B cell (primary cell): ENCODE results near the gene PKM. TPM values are rescaled to one million over a fixed set of nuclear protein-coding genes. Genes with fewer than 3 reads are reported as not detected.

Experiments
- ATAC-seq: fragments of 200-7000 bp; cut with Tn5 transposase; one replicate; pipeline ENCODE4 v1.10.0; 2021; ENCODE audit warnings: low read depth, mild to moderate bottlenecking, moderate number of reproducible peaks, moderate library complexity
- CTCF ChIA-PET: fragments of 350-600 bp; sonication (Branson Sonifier 250); formaldehyde crosslinking; loops from one replicate; lab custom pipeline; 2021; ENCODE audit warnings: antibody characterized with exemption, inconsistent platforms; lab: Charles Lee
- POLR2A ChIA-PET: fragments of 350-600 bp; sonication (Branson Sonifier 250); formaldehyde crosslinking; loops from one replicate; lab custom pipeline; 2021; ENCODE audit warnings: antibody characterized with exemption; lab: Charles Lee
- DNase-seq: peaks from one replicate; pipeline ENCODE4 v3.0.0; 2013
- H2AFZ ChIP-seq: 2 replicates; pipeline ENCODE4 v1.6.1; 2012; ENCODE audit warnings: mild to moderate bottlenecking, low read depth, low read length; ENCODE audit not compliant: insufficient read depth, poor library complexity, severe bottlenecking
- H3K27ac ChIP-seq, 2 donors: 1 replicate in 1 of 2; 2 replicates in 1 of 2; pipeline ENCODE4 v1.5.1; 2012 to 2013; ENCODE audit warnings: low read length in 2 of 2, mild to moderate bottlenecking in 2 of 2, moderate library complexity in 1 of 2
- H3K27me3 ChIP-seq, 4 experiments: fragments of 200-600 bp in 1 of 4; sonication (generic) in 1 of 4; replicated peaks in 1 of 4; 1 replicate in 2 of 4; 2 replicates in 2 of 4; pipeline versions ENCODE4 v1.6.1 to v1.7.0; 2013 to 2016; ENCODE audit warnings: low read length in 3 of 4, mild to moderate bottlenecking in 2 of 4, mixed read lengths in 1 of 4, moderate library complexity in 1 of 4; ENCODE audit not compliant: insufficient read depth in 4 of 4, control insufficient read depth in 3 of 4; ENCODE audit errors: control extremely low read depth in 1 of 4
- H3K36me3 ChIP-seq, 2 experiments: replicated peaks in 1 of 2; 1 replicate in 1 of 2; 2 replicates in 1 of 2; pipeline versions ENCODE4 v1.6.1 to v1.7.1; 2013; ENCODE audit warnings: low read length in 1 of 2; ENCODE audit not compliant: insufficient read depth in 2 of 2, control insufficient read depth in 1 of 2; ENCODE audit errors: control extremely low read depth in 1 of 2, extremely low read depth in 1 of 2
- H3K4me1 ChIP-seq, 2 donors: fragments of 200-600 bp in 1 of 2; sonication (generic) in 1 of 2; 1 replicate in 1 of 2; 2 replicates in 1 of 2; pipeline versions ENCODE4 v1.5.1 to v1.6.1; 2013 to 2017; ENCODE audit warnings: low read length in 2 of 2; ENCODE audit not compliant: control insufficient read depth in 2 of 2, insufficient read depth in 2 of 2
- H3K4me2 ChIP-seq: replicated peaks from 2 replicates; pipeline ENCODE3; 2012; ENCODE audit warnings: mild to moderate bottlenecking, low read depth, low read length; ENCODE audit not compliant: poor library complexity, severe bottlenecking
- H3K4me3 ChIP-seq, 5 experiments: fragments of 200-600 bp in 1 of 5; sonication (generic) in 1 of 5; 1 replicate in 3 of 5; 2 replicates in 2 of 5; pipeline versions ENCODE4 v1.5.1 to v1.7.0; 2011 to 2016; ENCODE audit warnings: low read length in 4 of 5, mild to moderate bottlenecking in 4 of 5, low read depth in 2 of 5, control low read depth in 1 of 5, moderate library complexity in 1 of 5; ENCODE audit not compliant: insufficient read depth in 1 of 5; ENCODE audit errors: control extremely low read depth in 1 of 5, extremely low read depth in 1 of 5
- H3K79me2 ChIP-seq: fragments of 200-600 bp; sonication (generic); one replicate; pipeline ENCODE4 v1.6.0; 2016; ENCODE audit warnings: low read length; ENCODE audit not compliant: control insufficient read depth, insufficient read depth
- H3K9ac ChIP-seq: fragments of 200-600 bp; sonication (generic); 2 replicates; pipeline ENCODE4 v1.6.1; 2017; ENCODE audit warnings: mild to moderate bottlenecking, low read length, moderate library complexity
- H3K9me3 ChIP-seq, 3 donors: one replicate each; pipeline versions ENCODE4 v1.6.1 to v1.7.1; 2013; ENCODE audit warnings: low read length in 2 of 3; ENCODE audit not compliant: control insufficient read depth in 2 of 3, insufficient read depth in 1 of 3; ENCODE audit errors: control extremely low read depth in 1 of 3
- H4K20me1 ChIP-seq: 2 replicates; pipeline ENCODE4 v1.6.0; 2012; ENCODE audit warnings: mild to moderate bottlenecking, low read length; ENCODE audit not compliant: insufficient read depth, control insufficient read depth, poor library complexity, severe bottlenecking
- H3K27ac Mint-ChIP-seq: one replicate; pipeline ENCODE4 v1.8.0; 2021; ENCODE audit warnings: mixed read lengths
- H3K27me3 Mint-ChIP-seq: one replicate; pipeline ENCODE4 v1.8.0; 2021; ENCODE audit warnings: mixed read lengths
- H3K4me1 Mint-ChIP-seq: one replicate; pipeline ENCODE4 v1.8.0; 2021; ENCODE audit warnings: mixed read lengths
- H3K4me3 Mint-ChIP-seq: one replicate; pipeline ENCODE4 v1.8.0; 2021; ENCODE audit warnings: mixed read lengths
- H3K9me3 Mint-ChIP-seq: one replicate; pipeline ENCODE4 v1.8.0; 2022; ENCODE audit warnings: mixed read lengths; ENCODE audit not compliant: insufficient read depth
- EZH2 ChIP-seq: IDR thresholded peaks from 2 replicates; pipeline ENCODE4 v1.6.1; 2012; ENCODE audit warnings: borderline replicate concordance, low read depth, mild to moderate bottlenecking, moderate library complexity, low read length; ENCODE audit not compliant: insufficient read depth, poor library complexity, severe bottlenecking
- WGBS: methylation state at CpG from one replicate; pipeline ENCODE4 v1.1.5; 2013; ENCODE audit warnings: missing lambda C conversion rate; ENCODE audit not compliant: insufficient coverage; 5-methylcytosine and 5-hydroxymethylcytosine counted together
- intact Hi-C: fragments of 100-400 bp; cut with micrococcal nuclease; formaldehyde crosslinking; loops from one replicate; pipeline ENCODE4 v1.10.0; 2022
- polyA plus RNA-seq: library from polyadenylated mRNA; depleted of rRNA; stranded (reverse); fragments of >200 nt; gene quantifications from 2 replicates; pipeline ENCODE4 v1.2.3, GENCODE V29; 2012
- total RNA-seq, 2 donors: library from RNA; stranded (reverse); fragments of 120-200 nt in 1 of 2; gene quantifications; 1 replicate in 1 of 2; 2 replicates in 1 of 2; pipeline versions ENCODE4 v1.2.3 to v1.2.4, GENCODE V29; 2013 to 2022
- TF ChIP-seq, protein P1 (sequence below): fragments of 200-600 bp; IDR thresholded peaks from one replicate; pipeline ENCODE4 v1.8.0; 2022; ENCODE audit warnings: antibody characterized with exemption, mild to moderate bottlenecking

Gene PKM
- total and polyA plus RNA-seq, 2 donors (not counting 1 experiment from before 2014, with no cell fraction given) = 179 to 323 TPM

- ATAC-seq = no peak
- TF ChIP-seq, protein P1, sequence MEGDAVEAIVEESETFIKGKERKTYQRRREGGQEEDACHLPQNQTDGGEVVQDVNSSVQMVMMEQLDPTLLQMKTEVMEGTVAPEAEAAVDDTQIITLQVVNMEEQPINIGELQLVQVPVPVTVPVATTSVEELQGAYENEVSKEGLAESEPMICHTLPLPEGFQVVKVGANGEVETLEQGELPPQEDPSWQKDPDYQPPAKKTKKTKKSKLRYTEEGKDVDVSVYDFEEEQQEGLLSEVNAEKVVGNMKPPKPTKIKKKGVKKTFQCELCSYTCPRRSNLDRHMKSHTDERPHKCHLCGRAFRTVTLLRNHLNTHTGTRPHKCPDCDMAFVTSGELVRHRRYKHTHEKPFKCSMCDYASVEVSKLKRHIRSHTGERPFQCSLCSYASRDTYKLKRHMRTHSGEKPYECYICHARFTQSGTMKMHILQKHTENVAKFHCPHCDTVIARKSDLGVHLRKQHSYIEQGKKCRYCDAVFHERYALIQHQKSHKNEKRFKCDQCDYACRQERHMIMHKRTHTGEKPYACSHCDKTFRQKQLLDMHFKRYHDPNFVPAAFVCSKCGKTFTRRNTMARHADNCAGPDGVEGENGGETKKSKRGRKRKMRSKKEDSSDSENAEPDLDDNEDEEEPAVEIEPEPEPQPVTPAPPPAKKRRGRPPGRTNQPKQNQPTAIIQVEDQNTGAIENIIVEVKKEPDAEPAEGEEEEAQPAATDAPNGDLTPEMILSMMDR = no peak
- TF ChIP-seq EZH2 = no peak
- Histone ChIP-seq H3K4me1 (no peaks in the 10 kb centered on the region), H3K9me3 (no peaks in the 10 kb centered on the region), H3K27me3 (no peaks in the 10 kb centered on the region), H3K4me2 (no peak overlapping the region), H2AFZ (no peak overlapping the region), H3K79me2 (no peaks in the 10 kb centered on the region), H4K20me1 (no peaks in the 10 kb centered on the region), H3K4me3 (no peak overlapping the region), H3K36me3 (peaks cover 1 to 33% of the 10 kb centered on the region in 2 experiments), H3K27ac (no peak overlapping the region), H3K9ac (no peak overlapping the region)
- no peaks in the 10 kb centered on the region for H3K9me3 Mint-ChIP-seq
- intact Hi-C loops = no loop called here
- no peak overlapping the region for H3K27ac Mint-ChIP-seq
- H3K4me3 Mint-ChIP-seq = no peak overlapping the region
- CTCF ChIA-PET = interaction anchor here (0.6 to 2.4 kb wide), 4 partner anchors 8 to 39 kb away, joined by 3 to 13 read pairs (median 6); partner anchors contain the start of gene PKM
- no peaks in the 10 kb centered on the region for H3K4me1 Mint-ChIP-seq
- POLR2A ChIA-PET = interaction anchor here (0.7 kb wide), 1 partner anchor 8 kb away, joined by 3 read pairs; no protein-coding TSS in a partner anchor
- no peaks in the 10 kb centered on the region for H3K27me3 Mint-ChIP-seq
- DNase-seq = no peak
Measured at GRCh38 chr15:72239652-72240051, 8.7 kb upstream of the PKM start.

GRCh38 chr15:72238586-72238985 lies 7.6 kb upstream of the PKM start:
- ChIA-PET POLR2A (interaction anchor here (0.7 kb wide), 1 partner anchor 11 kb away, joined by 13 read pairs; no protein-coding TSS in a partner anchor), CTCF (interaction anchor here (1.5 to 2.4 kb wide), 2 partner anchors 12 to 38 kb away, joined by 4 to 13 read pairs; no protein-coding TSS in a partner anchor)
- H3K9ac ChIP-seq = no peak overlapping the region
- H3K4me1 Mint-ChIP-seq = no peaks in the 10 kb centered on the region
- H3K36me3 ChIP-seq = peaks cover 1 to 33% of the 10 kb centered on the region in 2 experiments
- no peak overlapping the region for H2AFZ ChIP-seq
- H3K9me3 Mint-ChIP-seq = no peaks in the 10 kb centered on the region
- H3K27ac ChIP-seq = no peak overlapping the region
- ATAC-seq = no peak
- no peaks in the 10 kb centered on the region for H3K4me1 ChIP-seq
- H3K4me2 ChIP-seq = no peak overlapping the region
- H3K9me3 ChIP-seq = no peaks in the 10 kb centered on the region
- no peak overlapping the region for H3K27ac Mint-ChIP-seq
- H3K4me3 ChIP-seq = no peak overlapping the region
- no peaks in the 10 kb centered on the region for H3K79me2 ChIP-seq
- no peaks in the 10 kb centered on the region for H3K27me3 Mint-ChIP-seq
- no peaks in the 10 kb centered on the region for H3K27me3 ChIP-seq
- no peaks in the 10 kb centered on the region for H4K20me1 ChIP-seq
- DNase-seq = no peak
- no peak for TF ChIP-seq EZH2
- TF ChIP-seq, protein P1 = no peak
- intact Hi-C loops = no loop called here
- no peak overlapping the region for H3K4me3 Mint-ChIP-seq
- WGBS = no CpG with 5 or more reads among the region's 3 CpGs
